Stimulated activated CD4-positive, alpha-beta T cell treated with anti-CD3 and anti-CD28 coated beads, Interleukin-1b, Interleukin-23, amount 100 ng/mL, for 1 hour (primary cell): ENCODE measurements around the gene HOXD12.

Source experiments
- DNase-seq, 2 donors: peaks; one replicate each; pipeline ENCODE4 v3.0.0-alpha.2; 2020; ENCODE audit warnings: low read depth in 2 of 2

HOXD12 gene

DNA sequence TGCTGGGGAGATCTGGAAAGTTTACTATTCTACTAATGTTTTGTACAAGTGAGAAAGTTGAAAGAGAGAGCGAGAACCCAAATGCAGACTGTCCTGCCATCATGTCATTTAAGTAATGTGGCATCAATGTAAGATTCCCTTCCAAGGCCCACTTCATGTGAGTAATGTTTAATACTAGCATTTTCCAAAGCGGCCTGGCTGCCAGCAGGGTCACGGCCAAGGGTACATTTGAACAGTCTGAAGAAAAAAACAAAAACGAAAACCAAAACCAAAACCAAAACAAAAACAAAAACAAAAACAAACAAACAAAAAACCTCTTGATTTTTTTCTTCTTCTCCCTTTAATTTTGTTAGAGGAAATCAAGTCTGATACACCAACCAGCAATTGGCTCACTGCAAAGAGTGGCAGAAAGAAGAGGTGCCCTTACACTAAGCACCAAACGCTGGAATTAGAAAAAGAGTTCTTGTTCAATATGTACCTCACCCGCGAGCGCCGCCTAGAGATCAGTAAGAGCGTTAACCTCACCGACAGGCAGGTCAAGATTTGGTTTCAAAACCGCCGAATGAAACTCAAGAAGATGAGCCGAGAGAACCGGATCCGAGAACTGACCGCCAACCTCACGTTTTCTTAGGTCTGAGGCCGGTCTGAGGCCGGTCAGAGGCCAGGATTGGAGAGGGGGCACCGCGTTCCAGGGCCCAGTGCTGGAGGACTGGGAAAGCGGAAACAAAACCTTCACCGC lies 19.2 kb downstream of the HOXD12 start:
- no peak for DNase-seq

DNA sequence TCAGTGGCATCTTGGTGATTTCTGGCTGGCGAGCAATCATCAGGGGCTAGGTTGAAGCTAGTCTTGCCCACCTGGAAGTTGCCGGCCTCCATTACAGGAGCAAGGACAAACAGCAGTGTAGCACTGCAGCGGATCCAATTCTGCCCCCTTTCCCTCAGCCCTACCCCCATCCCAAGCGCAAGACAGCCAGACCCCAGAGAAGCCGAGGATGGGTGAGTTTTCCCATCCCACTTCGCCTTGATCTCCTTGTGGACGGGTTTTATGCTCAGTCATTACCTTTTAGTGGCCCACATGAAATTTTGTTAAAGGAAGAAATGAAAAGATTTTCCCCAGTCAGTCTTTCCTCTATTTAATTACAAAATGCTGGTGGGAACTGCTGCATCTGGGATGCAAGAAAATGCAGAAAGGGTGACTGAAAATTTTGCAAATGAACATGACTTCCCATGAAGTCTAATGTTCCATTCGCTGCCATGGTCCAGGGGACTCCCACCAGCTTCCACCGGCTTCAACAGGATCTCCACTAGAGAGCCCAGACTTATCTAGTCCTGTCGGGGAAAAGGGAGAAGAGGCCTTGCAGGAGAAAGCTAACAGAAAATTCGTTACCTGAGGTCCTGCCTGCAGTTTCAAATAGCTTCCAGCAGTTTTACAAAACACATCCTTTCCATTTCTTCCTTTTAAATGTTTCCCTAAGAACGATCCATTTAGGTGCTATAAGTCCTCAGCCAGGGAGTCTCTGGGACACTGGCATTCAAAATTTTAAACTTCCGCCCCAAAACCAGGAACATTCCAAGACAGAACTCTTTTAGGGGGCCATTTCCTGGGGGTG lies 21.0 kb downstream of the HOXD12 start:
- DNase-seq = no peak

DNA sequence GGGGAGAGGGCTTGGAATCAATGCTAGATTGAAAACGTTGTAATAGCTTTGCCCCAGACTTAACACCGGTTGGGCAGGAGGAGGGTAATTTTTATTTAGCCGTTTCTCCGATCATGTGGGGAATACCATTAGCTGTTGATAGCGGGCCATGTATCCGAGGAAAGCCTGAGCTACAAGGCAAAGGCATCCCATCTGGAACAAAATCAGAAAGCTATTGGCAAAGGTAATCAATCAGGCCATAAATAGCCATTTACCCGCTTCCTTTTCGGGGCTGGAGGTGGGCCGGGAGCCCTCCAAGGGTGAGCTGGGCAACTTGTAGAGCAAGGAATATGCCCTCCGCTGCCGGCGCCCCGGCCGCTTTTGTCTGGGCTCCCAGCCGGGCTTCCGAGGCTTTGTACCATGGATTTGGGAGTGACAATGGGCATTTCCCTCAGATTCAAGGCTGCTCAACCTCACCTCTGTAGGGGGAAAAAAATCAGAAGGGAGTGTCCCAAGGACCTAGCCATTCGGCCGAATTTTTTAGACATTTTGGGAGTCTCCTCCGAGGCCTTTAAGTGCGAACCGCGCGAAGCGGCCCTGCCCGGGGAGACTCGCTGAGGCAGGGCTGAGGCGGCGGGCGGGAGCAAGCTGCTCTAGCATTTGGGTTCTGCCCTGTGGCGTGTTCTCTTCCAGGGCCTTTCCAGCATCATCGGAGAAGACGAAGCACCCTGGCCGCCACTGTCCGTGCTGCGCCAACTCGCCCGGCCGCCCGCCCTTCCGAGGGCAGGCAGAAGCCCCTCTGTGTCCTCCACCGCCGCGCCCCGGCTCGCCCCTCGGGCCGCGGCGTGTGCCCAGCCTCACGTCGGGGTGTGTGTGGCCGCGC lies 21.8 kb downstream of the HOXD12 start:
- DNase-seq = no peak

DNA sequence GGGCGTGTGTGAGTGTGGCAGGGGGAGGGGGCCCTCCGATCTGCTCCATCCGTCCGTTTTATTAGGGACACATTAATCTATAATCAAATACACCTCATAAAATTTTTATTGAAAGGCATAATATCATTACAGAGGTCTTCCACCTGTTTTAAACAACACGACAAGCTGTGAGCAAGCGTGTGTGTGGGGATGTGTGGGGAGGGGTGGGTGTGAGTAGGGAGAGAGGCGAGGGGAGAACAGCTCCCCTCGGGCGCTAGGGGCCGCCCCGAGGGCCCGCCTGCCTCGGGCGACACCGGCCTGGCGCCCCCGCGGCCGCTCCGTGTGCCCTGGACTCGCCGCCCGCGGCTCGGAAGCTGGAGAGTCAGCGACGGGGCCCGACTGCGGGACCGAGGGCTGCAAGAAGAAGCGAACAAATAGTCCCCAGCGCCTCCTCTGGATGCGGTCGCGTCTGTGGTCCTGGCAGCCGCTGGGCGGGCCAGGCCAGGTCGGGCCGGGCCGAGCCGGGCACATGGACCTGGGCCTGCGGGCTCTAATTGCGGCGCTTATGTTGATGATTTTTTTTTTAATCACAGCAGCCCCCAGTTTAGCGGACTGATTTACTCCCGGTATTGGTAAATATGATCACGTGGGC lies 22.6 kb downstream of the HOXD12 start:
- DNase-seq = no peak

DNA sequence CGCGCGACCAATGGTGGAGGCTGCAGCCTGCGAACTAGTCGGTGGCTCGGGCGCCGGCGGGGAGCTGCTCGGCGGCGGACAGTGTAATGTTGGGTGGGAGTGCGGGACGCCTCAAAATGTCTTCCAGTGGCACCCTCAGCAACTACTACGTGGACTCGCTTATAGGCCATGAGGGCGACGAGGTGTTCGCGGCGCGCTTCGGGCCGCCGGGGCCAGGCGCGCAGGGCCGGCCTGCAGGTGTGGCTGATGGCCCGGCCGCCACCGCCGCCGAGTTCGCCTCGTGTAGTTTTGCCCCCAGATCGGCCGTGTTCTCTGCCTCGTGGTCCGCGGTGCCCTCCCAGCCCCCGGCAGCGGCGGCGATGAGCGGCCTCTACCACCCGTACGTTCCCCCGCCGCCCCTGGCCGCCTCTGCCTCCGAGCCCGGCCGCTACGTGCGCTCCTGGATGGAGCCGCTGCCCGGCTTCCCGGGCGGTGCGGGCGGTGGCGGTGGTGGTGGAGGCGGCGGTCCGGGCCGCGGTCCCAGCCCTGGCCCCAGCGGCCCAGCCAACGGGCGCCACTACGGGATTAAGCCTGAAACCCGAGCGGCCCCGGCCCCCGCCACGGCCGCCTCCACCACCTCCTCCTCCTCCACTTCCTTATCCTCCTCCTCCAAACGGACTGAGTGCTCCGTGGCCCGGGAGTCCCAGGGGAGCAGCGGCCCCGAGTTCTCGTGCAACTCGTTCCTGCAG lies 23.3 kb downstream of the HOXD12 start, which contains the start of gene HOXD9:
Gene HOXD9, plus strand, starts transcription at position 37 of the 728 bp plus-strand sequence. Its CDS starts 50 bp downstream, at position 87.
- DNase-seq = no peak

DNA sequence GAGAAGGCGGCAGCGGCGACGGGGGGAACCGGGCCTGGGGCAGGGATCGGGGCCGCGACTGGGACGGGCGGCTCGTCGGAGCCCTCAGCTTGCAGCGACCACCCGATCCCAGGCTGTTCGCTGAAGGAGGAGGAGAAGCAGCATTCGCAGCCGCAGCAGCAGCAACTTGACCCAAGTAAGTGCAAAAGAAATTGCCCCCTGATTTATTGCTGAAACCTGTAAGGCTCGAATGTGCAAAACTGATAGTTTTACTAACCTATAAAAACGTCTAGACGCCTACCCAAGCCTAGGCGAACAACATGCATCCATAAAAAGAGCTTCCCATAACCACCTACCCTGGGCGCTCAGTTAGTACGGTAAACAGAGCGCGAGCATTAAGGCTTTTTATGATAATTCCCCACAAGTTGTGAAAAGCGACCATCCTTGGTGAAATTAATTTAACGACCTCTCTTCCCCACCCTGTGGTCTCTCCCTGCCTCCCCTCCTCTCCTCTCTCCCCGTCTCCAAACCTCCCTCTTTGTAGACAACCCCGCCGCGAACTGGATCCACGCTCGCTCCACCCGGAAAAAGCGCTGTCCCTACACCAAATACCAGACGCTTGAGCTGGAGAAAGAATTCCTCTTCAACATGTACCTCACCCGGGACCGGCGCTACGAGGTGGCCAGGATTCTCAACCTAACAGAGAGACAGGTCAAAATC lies 24.0 kb downstream of the HOXD12 start:
- no peak for DNase-seq

DNA sequence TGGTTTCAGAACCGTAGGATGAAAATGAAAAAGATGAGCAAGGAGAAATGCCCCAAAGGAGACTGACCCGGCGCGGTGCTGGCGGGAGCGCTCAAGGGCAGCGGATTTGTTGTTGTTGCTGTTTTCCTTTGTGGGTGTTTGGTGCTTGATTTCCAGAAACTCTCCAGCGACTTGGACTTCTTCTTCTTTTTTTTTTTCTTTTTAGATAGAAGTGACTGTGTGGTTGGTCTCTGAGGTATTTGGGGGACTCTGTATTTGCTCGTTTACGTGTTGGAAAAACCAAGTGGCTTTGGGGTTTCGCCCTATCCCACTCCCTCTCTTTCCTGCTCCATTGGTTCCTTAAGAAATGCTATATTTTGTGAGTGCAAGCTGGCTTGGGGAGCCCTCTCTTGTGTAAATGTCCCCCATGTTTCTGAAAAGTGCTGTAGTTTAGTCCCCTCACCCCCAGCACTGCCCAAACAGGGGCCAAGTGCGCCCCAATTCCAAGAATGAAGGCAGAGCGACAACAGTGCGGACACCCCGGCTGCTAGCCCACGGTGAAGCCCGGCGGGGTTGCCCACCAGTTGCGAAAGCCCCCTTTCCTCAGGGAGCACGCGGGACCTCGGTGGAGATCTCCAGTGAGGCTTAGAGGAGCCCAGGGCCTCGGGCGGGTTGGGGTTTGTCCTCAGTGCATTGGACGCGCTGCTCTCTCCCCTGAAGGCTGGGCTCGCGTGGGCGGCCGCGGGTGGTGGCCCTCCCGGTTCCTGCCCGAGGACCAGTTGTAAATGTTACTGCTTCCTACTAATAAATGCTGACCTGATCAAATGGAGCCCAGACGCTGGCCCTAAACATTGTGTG lies 24.7 kb downstream of the HOXD12 start:
- DNase-seq = no peak

DNA sequence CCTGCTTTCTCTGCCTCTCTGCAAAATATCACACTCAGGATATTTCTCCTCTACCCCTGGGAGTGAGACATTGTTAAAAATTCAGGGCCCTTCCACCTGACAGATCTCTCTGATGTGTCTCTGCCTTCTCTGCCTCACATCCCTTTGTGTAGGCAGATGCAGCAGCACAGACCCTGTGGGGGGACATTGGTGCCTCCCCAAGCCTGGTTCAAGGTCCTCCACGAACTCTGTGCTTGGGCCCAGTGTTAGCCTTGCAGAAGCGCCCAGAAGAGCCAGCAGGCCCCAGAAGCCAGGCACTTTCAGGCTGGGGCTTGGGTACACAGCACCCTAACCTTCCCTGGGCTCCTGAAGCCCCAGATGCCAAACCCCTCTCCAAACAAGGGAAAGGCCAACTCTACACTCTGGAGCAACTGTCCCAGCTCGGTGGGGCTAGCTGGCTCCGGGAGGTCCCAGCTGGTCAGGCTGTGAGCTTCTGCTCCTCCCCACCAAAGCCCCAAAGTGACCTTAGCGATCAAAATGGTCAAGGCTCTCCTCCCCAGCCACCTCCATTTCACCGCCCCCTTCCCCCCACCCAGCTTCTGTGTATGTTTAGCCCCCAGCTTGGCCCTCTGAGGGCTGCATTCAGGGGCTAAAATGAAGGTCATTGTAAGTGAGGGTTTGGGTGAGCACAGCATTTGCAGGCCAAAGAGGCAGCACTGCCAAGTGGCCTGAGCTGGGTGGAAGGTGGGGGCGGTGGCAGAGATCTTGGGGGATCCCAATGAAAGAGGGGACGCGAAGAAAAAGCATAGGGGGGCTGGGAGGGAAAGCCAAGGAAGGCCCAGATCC lies 25.6 kb downstream of the HOXD12 start:
- no peak for DNase-seq

DNA sequence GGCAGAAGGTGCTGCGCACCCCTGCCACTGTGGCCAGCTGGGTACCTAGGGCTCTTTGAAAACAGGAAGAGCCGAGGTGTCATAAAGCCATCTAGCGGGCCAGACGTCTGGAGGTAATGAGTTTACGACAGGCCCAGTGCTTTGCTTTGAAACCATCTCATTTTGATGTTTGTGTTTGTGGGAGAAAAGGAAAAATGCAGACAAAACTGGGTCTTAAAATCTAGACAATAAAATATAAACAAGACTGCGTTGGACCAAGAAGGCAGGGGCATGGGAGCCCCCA lies 26.1 kb downstream of the HOXD12 start:
- DNase-seq = no peak

DNA sequence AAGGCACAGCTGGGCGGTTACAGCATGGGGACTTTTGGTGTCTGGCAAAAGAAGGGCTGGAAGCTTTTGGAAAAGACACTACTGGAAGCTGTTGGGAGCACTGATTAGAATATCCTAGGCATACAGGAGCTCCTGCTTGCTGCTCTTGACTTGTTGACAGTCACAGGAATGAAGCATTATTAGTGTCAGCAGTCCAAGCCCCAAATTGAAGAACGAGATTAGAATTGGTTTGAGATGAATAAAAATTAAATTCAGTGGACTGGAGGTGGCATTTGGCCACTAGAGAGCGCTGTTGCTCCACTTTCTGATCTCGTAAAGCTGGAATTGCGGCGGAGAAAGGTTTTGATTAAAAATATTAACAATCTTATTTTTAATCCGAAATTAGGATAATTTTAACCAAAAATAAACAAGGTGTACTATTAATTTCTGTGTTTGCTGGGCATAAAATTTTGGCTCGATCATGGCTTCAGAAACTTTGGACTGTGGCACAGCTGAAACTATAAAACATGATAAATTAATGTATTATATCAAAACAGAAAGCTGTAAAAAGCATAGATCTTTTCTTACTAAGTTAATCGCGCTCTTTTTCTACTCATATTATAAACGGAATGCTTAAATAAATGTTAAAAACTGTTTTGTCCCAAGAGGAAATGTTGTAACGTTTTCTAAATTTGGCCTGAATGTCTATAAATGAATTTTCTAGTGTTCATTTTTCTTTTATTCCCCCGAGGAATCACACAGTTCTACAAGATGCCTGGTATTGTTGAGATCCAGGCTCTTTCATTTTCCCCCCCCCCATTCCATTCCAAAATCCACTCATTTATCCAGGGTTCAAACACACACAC lies 27.6 kb downstream of the HOXD12 start:
- DNase-seq = peak; percentile 24 to 68

DNA sequence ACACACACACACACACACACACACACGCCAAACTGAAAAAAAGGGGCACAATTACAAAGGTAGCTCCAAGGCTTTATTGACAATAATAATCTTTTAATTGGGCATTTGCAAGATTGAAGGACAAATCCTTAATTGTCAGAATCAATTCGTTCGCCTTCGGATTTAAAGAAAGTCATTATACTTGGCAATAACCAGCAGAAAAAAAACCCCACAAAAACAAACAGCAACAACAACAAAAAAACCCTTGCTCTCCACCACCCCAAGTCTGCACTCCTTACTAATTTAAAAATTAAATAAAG lies 28.1 kb downstream of the HOXD12 start:
- DNase-seq = no peak

DNA sequence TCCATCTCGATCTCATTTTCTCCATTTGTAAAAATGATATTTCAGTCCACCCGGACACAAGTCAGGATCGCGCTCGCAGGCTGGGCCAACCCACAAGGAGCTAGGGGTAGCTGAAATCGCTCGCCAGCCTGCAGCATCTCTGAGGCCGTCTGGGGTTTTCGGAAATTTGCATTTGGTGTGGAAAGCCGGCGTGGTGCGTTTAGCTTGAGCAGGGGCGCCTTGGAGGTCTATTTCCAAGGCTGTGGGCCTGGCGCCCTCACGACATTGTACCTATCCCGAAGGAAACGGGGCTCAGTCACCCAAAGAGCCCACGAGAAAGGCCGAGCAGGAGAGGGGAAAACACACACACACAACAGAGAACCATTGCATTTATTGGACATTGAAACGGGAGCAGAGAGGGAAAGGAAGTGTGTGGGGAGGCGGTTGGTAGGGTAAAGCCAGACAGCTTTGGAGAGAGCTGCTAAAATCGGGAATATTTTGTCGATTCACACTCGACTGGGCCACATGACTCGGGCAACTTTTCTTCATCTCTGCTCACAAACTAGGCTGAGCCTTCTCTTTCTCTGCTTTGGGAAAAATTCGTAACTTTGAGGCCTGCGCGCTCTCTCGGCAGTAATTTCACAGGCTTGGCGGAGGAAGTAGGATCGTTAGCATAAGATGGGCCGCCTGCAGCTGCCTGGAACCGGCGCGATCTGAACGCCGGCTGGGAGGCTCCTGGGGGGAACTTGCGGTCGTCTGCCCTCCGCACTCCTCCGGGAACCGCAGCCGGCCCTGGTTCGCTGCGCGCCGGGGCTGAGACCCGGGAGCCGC lies 28.8 kb downstream of the HOXD12 start:
- DNase-seq = no peak

DNA sequence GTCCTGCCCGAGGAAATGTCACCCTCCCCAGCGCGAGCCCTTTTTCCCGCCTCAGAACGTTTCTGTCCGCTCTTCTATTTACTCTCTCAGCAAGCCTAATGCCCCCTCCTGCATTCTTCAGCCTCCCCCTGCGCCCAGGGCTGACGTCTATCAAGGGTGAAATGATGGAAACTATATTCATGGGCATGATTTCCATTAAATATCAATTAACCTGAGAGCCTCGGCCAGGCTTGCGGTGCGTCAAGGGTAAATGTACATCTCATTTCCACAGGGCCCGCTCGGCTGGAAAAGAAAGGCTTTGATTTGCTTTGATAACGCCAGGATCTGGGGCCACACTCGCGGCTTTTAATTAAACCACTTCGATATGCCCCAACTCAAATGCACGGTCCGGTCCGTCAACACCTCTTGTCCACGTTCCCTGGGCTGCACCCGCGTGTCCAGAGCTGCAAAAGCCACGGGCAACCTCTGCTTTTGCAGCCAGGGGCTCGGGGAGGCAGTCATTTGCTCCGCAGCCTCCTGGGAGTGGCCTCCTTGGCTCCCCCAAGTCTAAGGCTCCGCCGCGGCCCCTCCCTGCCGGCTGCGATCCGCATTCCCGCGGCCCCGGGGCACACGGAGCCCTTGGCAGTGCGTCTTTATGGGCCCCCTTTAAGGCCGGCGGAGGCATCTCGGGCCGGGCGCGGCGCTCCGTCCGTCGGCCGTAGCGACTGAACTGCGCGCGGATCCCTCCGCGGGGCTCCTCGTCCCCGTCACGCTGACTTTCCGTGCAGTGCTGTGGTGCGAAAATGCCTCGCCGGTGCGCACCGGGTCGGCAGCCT lies 29.6 kb downstream of the HOXD12 start, which contains the start of gene HOXD8:
Gene HOXD8, plus strand, starts transcription at position 724 of the 815 bp plus-strand sequence. CDS start 662 bp downstream, outside the sequence.
- DNase-seq = no peak

DNA sequence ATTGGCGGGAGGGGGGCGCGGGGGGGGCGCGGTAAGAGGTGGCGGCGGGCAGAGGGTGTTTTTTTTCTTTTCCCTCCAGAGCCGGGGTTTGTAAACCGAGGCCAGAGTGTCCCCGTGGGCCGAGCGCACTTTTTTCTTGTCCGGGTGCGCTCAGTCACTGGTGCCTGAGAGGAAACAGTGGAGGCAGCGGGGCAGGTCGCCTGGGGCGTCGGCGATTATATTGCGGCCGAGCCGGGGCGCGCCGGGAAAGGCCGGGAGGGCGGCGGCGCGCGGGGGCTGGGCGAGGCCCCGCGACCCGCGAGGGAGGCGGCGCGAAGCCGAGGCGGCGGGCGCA lies 30.2 kb downstream of the HOXD12 start:
- DNase-seq = no peak

DNA sequence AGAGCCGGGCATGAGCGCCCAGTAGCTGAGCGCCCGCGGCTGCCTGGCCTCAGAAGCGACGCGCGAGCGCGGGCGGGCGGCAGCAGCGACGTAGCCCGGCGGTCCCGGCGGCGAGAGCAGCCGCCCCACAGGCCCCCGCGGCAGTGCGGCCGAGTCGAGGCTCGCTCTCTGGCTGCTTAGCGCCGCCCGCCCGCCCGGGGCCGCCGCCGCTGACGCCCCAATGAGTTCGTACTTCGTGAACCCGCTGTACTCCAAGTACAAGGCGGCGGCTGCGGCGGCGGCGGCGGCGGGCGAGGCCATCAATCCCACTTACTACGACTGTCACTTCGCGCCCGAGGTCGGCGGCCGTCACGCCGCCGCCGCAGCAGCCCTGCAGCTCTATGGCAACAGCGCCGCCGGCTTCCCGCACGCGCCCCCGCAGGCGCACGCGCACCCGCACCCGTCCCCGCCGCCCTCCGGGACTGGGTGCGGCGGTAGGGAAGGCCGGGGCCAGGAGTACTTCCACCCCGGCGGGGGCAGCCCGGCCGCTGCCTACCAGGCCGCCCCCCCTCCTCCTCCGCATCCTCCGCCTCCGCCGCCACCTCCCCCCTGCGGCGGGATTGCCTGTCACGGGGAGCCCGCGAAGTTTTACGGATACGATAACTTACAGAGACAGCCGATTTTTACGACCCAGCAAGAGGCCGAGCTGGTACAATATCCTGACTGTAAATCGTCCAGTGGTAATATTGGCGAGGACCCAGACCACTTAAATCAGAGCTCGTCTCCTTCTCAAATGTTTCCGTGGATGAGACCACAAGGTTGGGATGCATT lies 30.8 kb downstream of the HOXD12 start:
- DNase-seq = no peak
